K562 (cell line): ENCODE measurements around the gene ADAM15. TPM values are rescaled to one million over a fixed set of nuclear protein-coding genes. Genes with fewer than 3 reads are reported as not detected.

Experiments
- BDP1 ChIP-seq: IDR thresholded peaks from 3 replicates; pipeline ENCODE4 v1.6.1; 2011; ENCODE audit not compliant: insufficient read length, insufficient read depth
- BHLHE40 ChIP-seq: IDR thresholded peaks from 2 replicates; pipeline ENCODE4 v1.6.1; 2011; ENCODE audit warnings: low read length, improper control_type of control experiment
- CBX8 ChIP-seq: fragments of 200-600 bp; sonication (generic); IDR thresholded peaks from 2 replicates; pipeline ENCODE4 v1.6.1; 2012; ENCODE audit warnings: borderline replicate concordance, mixed run types, low read depth, mild to moderate bottlenecking, moderate library complexity, mixed read lengths, low read length, control low read depth, inconsistent platforms; ENCODE audit not compliant: poor library complexity, severe bottlenecking; ENCODE audit errors: extremely low read depth
- DMBX1 ChIP-seq: fragments of 250-450 bp; sonication (Bioruptor Pico); IDR thresholded peaks from 2 replicates; pipeline ENCODE4 v1.8.0; 2022; ENCODE audit warnings: inconsistent platforms, mild to moderate bottlenecking, moderate library complexity, borderline replicate concordance
- ELF4 ChIP-seq: fragments of 450-650 bp; formaldehyde crosslinking; IDR thresholded peaks from 2 replicates; pipeline ENCODE4 v1.4.0; 2022; ENCODE audit warnings: missing genetic modification characterization
- GABPB1 ChIP-seq: sonication (generic); formaldehyde crosslinking; IDR thresholded peaks from 2 replicates; pipeline ENCODE4 v1.8.0; 2022; ENCODE audit warnings: mild to moderate bottlenecking, missing genetic modification reagents
- GABPB2 ChIP-seq: fragments of 250-450 bp; sonication (Bioruptor Pico); conservative IDR thresholded peaks from 2 replicates; pipeline ENCODE4 v1.5.1; 2021; ENCODE audit warnings: mild to moderate bottlenecking
- HEY1 ChIP-seq: fragments of 250-450 bp; sonication (Bioruptor Pico); IDR thresholded peaks from 2 replicates; pipeline ENCODE4 v1.5.0; 2020; ENCODE audit warnings: mild to moderate bottlenecking, moderate library complexity, borderline replicate concordance
- ILF3 ChIP-seq: fragments of 450-650 bp; IDR thresholded peaks from 2 replicates; pipeline ENCODE4 v1.6.1; 2018; ENCODE audit warnings: antibody characterized with exemption, mild to moderate bottlenecking, moderate library complexity, borderline replicate concordance
- IRF2 ChIP-seq: sonication (generic); formaldehyde crosslinking; IDR thresholded peaks from 2 replicates; pipeline ENCODE4 v1.8.1; 2022; ENCODE audit warnings: mild to moderate bottlenecking, missing genetic modification reagents
- JUN ChIP-seq, 2 experiments: sonication (generic) in 1 of 2; formaldehyde crosslinking in 1 of 2; IDR thresholded peaks; 2 replicates each; pipeline versions ENCODE4 v1.6.1 to v1.8.0; 2012 to 2022; ENCODE audit warnings: borderline replicate concordance in 2 of 2, mild to moderate bottlenecking in 2 of 2, improper control_type of control experiment in 1 of 2, low read depth in 1 of 2, low read length in 1 of 2, missing genetic modification reagents in 1 of 2
- ZNF41 ChIP-seq: fragments of 250-450 bp; sonication (Bioruptor Pico); conservative IDR thresholded peaks from 2 replicates; pipeline ENCODE4 v1.4.0; 2020; ENCODE audit warnings: mild to moderate bottlenecking
- polyA plus RNA-seq, 8 experiments: library from polyadenylated mRNA; depleted of rRNA in 4 of 8; stranded (reverse) in 5 of 8; unstranded in 3 of 8; fragments of >200 nt; fragmentation: Nextera tagmentation in 2 of 8; fragmentation: Illumina TruSeq in 1 of 8; extraction: Ambion mirVana in 2 of 8; extraction: Trizol in 1 of 8; gene quantifications; 2 replicates each; pipeline versions ENCODE4 v1.2.1 to v1.2.3, GENCODE V29; 2011 to 2014; ENCODE audit warnings: inconsistent platforms in 1 of 8, missing spikeins in 1 of 8
- total RNA-seq, 7 experiments: library from RNA; depleted of rRNA in 6 of 7; stranded (reverse); fragments of >200 nt in 6 of 7; fragmentation: Illumina TruSeq in 2 of 7; extraction: Trizol in 2 of 7; gene quantifications; 2 replicates each; pipeline versions ENCODE4 v1.2.1 to v1.2.3, GENCODE V29; 2011 to 2021; ENCODE audit warnings: low replicate concordance in 1 of 7
- TF ChIP-seq, protein P1 (sequence below): fragments of 250-450 bp; sonication (Bioruptor Pico); IDR thresholded peaks from 2 replicates; pipeline ENCODE4 v1.8.0; 2022; ENCODE audit warnings: inconsistent platforms, mild to moderate bottlenecking, moderate library complexity, borderline replicate concordance
- TF ChIP-seq, protein P2 (sequence below), 2 experiments: IDR thresholded peaks; 2 replicates each; pipeline ENCODE4 v1.6.1; 2012; ENCODE audit warnings: improper control_type of control experiment in 2 of 2, low read depth in 2 of 2, low read length in 2 of 2, borderline replicate concordance in 1 of 2
- TF ChIP-seq, protein P3 (sequence below): fragments of 450-650 bp; IDR thresholded peaks from 2 replicates; pipeline ENCODE4 v1.6.1; 2016; ENCODE audit warnings: missing biosample characterization, missing genetic modification characterization
- TF ChIP-seq, protein P4 (sequence below): sonication (generic); formaldehyde crosslinking; IDR thresholded peaks from 2 replicates; pipeline ENCODE4 v1.8.0; 2022; ENCODE audit warnings: mild to moderate bottlenecking, missing genetic modification reagents

The ADAM15 gene
- total and polyA plus RNA-seq, 9 of the 15 experiments (the other 6 are each of a cell fraction or from before 2014, with no cell fraction given) = 0.69 to 72.3 (median 32.8) TPM

DNA sequence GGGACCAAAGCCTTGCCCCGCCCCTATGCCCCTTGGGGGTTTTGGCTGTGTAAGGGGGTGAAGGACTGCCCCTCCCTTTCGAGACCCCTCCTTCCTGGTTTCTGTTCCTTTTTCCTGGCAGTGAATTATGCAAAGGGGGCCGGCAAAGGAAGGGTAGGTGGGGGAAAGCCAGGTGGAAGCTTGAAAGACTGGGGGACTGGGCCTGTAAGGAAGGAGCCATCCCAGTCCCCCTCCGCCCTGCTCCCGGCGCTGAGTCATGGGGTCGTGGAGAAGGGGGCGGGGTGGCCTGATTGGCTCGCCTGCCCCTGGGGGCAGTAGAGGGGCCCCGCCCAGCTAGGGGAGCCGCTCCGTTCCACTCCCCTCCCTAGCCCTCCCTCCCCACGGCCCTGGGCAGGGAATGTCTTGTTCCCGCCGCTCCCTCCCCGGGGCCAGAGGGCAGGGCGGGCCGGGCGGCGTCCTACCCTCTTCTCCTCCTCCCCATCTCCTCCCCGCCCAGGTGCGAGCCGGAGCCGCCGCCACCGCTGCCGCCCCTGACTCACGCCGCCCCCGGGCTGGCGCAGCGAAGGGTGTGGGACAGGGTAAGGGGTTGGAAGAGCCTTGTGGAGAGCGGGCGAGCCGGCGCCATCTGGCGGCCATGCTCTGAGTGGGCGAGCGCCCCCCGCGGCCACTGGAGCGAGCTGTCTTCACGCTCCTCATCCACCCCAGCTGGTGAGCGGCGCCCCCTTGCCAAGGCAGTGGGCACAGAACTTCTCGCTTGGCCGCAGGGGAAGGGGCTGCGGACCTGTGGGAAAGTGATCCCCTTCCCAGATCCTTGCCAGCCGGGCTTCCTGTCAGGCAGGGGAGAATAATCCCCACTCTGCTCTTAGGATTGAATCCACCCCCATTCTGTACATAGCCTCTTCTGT lies 33.8 kb upstream of the ADAM15 start (continued):
- TF ChIP-seq, protein P1, sequence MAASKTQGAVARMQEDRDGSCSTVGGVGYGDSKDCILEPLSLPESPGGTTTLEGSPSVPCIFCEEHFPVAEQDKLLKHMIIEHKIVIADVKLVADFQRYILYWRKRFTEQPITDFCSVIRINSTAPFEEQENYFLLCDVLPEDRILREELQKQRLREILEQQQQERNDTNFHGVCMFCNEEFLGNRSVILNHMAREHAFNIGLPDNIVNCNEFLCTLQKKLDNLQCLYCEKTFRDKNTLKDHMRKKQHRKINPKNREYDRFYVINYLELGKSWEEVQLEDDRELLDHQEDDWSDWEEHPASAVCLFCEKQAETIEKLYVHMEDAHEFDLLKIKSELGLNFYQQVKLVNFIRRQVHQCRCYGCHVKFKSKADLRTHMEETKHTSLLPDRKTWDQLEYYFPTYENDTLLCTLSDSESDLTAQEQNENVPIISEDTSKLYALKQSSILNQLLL (CRISPR knock-in tag) = no peak
- no peak for TF ChIP-seq IRF2
- TF ChIP-seq DMBX1 (CRISPR knock-in tag) = no peak
- TF ChIP-seq GABPB2 (CRISPR knock-in tag) = no peak; the same call in 1 of the 2 replicates
- TF ChIP-seq BDP1 = no peak
- no peak for TF ChIP-seq CBX8
- TF ChIP-seq JUN (IDR thresholded peaks at IDR 0.05; ENCODE audit: borderline replicate concordance, low read depth, low read length) = peak; percentile 21; the same call in 1 of the 2 replicates
- no peak for TF ChIP-seq JUN (CRISPR knock-in tag; IDR thresholded peaks at IDR 0.05; ENCODE audit: borderline replicate concordance)
- TF ChIP-seq, protein P2, sequence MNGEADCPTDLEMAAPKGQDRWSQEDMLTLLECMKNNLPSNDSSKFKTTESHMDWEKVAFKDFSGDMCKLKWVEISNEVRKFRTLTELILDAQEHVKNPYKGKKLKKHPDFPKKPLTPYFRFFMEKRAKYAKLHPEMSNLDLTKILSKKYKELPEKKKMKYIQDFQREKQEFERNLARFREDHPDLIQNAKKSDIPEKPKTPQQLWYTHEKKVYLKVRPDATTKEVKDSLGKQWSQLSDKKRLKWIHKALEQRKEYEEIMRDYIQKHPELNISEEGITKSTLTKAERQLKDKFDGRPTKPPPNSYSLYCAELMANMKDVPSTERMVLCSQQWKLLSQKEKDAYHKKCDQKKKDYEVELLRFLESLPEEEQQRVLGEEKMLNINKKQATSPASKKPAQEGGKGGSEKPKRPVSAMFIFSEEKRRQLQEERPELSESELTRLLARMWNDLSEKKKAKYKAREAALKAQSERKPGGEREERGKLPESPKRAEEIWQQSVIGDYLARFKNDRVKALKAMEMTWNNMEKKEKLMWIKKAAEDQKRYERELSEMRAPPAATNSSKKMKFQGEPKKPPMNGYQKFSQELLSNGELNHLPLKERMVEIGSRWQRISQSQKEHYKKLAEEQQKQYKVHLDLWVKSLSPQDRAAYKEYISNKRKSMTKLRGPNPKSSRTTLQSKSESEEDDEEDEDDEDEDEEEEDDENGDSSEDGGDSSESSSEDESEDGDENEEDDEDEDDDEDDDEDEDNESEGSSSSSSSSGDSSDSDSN (IDR thresholded peaks at IDR 0.05; ENCODE audit: borderline replicate concordance in 1 of 2, low read depth in 2 of 2, low read length in 2 of 2) = peak; percentile 58 to 95; a peak in 2 of 4 replicates
- no peak for TF ChIP-seq ILF3
- no peak for TF ChIP-seq HEY1 (CRISPR knock-in tag)
- TF ChIP-seq ZNF41 (CRISPR knock-in tag) = no peak
- peak; percentile 90 for TF ChIP-seq ELF4
- TF ChIP-seq, protein P3, sequence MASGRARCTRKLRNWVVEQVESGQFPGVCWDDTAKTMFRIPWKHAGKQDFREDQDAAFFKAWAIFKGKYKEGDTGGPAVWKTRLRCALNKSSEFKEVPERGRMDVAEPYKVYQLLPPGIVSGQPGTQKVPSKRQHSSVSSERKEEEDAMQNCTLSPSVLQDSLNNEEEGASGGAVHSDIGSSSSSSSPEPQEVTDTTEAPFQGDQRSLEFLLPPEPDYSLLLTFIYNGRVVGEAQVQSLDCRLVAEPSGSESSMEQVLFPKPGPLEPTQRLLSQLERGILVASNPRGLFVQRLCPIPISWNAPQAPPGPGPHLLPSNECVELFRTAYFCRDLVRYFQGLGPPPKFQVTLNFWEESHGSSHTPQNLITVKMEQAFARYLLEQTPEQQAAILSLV (tag) = no peak
- TF ChIP-seq, protein P4, sequence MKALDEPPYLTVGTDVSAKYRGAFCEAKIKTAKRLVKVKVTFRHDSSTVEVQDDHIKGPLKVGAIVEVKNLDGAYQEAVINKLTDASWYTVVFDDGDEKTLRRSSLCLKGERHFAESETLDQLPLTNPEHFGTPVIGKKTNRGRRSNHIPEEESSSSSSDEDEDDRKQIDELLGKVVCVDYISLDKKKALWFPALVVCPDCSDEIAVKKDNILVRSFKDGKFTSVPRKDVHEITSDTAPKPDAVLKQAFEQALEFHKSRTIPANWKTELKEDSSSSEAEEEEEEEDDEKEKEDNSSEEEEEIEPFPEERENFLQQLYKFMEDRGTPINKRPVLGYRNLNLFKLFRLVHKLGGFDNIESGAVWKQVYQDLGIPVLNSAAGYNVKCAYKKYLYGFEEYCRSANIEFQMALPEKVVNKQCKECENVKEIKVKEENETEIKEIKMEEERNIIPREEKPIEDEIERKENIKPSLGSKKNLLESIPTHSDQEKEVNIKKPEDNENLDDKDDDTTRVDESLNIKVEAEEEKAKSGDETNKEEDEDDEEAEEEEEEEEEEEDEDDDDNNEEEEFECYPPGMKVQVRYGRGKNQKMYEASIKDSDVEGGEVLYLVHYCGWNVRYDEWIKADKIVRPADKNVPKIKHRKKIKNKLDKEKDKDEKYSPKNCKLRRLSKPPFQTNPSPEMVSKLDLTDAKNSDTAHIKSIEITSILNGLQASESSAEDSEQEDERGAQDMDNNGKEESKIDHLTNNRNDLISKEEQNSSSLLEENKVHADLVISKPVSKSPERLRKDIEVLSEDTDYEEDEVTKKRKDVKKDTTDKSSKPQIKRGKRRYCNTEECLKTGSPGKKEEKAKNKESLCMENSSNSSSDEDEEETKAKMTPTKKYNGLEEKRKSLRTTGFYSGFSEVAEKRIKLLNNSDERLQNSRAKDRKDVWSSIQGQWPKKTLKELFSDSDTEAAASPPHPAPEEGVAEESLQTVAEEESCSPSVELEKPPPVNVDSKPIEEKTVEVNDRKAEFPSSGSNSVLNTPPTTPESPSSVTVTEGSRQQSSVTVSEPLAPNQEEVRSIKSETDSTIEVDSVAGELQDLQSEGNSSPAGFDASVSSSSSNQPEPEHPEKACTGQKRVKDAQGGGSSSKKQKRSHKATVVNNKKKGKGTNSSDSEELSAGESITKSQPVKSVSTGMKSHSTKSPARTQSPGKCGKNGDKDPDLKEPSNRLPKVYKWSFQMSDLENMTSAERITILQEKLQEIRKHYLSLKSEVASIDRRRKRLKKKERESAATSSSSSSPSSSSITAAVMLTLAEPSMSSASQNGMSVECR (CRISPR knock-in tag) = peak; percentile 73
- peak; percentile 86 for TF ChIP-seq GABPB1 (CRISPR knock-in tag)
- TF ChIP-seq BHLHE40 = no peak
